ENCODE measurements around the gene MT1A.

MT1A gene

DNA sequence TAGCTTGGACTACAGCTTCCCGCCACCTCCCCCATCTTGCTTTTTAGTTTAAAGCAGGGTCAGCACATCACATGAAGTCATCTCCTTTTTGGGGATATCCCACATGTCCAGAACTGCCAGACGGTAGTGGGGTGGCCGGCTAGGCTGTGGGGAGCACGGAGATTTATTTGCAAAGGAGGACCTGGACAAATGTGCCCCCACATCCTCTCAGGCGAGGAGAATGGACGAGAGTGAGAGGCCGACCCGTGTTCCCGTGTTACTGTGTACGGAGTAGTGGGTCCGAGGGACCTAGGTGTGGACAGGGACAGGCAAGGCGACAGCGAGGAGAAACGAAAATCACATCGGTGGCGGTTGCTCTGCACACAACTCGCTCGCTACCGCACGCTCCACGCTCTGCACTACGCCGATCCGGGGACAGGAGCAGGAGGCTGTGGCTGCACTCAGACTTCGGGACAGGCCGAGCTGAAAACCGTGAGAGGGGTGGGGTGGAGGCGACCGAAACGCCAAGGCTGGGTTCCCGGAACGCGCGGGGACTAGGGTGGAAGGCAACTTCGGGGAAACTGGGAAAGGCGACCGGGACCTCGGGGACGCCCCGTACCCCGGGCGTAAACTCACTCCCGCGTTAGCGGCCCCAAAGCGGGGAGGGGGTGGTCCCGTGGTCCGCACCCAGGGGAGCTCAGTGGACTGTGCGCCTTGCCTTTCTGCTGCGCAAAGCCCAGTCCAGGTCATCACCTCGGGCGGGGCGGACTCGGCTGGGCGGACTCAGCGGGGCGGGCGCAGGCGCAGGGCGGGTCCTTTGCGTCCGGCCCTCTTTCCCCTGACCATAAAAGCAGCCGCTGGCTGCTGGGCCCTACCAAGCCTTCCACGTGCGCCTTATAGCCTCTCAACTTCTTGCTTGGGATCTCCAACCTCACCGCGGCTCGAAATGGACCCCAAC lies at the start of gene MT1A:
TSS of gene MT1A (plus strand) at position 853 of the 937 bp plus-strand sequence. CDS start at position 926, 73 bp downstream.
- DNase-seq, result no peak

DNA sequence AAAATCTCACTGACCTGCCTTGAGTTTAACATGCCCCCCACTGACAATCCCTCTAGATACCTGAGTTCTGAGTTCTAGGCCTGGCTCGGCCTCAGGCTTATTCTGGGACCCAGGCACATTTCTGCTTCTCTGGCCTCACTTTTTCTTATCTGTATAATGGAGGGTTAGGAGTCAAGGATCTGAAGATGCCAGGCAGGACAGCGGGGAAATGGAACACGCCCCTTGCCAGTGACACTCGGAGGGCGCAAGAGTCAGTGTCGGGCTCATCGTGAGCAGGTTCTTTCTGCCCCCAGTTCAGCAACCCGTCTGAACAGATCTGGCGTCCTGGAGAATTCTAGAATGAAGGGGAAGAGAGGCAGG lies 49.7 kb upstream of the MT1A start:
- no peak for DNase-seq

DNA sequence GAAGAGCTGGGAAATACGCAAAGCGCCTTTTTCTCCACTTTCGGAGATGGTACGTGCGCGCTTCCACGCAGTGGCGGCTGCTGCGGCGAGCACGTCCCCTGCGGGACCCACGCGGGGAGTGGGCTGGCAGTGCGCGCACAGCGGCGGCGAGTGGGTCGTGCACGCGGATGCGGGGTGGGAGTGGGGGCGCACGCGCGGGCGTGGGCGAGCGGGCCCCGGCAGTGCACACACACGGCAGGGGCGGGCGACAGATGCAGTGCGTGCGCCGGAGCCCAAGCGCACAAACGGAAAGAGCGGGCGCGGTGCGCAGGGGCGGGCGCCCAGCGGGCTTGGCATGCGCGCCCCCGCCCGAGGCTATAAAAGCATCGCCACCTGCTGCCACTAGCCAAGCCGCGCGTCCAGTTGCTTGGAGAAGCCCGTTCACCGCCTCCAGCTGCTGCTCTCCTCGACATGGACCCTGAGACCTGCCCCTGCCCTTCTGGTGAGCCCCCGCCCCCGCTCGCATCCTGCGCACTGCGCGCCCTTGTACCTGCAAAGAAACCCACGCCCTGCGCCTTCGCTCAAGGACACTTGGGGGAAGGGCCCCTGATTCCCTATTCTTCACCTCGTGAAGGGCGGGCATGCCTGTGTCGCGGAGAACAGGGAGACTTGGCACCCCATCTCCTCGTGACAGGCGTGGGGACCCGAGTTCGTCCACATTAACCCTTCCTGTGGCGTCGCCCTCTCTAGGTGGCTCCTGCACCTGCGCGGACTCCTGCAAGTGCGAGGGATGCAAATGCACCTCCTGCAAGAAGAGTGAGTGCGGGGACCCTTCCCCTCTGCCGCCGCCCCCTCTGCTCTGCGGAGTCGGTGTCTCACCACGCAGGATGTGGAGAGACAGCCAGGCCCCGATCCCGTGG lies 49.1 kb upstream of the MT1A start, which contains the start of gene MT3:
TSS of gene MT3 (plus strand) at position 388 of the 899 bp plus-strand sequence. CDS start at position 451, 63 bp downstream.
- peak; percentile 55 for DNase-seq

DNA sequence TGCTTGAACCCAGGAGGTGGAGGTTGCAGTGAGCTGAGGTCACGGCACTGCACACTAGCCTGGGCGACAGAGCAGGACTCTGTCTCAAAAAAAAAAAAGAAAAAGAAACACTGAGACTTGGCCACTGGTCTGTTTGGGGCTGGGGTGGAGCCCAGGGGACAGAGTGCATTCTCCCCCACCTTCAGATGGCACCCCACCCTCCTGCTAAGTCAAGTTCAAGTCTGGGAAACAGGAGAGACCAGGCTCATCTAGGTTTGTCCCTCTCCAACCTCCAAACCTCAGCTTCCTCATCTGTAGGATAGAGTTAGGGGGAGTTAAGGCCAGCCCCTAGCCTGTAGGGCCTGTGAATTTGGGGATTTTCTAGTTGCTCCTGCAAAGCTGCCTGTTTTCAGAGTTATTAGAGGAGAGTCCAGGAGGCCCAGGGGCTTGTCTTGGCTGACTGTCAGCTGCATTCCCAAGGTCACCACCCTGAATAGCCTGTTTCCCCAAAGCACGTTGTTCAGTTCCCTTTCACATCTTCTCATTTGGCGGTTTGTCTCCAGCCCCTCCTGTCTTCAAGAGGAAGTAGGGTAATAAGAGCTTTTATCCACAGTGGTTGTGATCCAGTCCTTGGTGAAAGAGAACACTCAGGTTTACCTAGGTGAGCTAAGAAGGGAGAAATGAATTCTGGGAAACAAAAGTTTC lies 46.9 kb upstream of the MT1A start:
- no peak for DNase-seq

DNA sequence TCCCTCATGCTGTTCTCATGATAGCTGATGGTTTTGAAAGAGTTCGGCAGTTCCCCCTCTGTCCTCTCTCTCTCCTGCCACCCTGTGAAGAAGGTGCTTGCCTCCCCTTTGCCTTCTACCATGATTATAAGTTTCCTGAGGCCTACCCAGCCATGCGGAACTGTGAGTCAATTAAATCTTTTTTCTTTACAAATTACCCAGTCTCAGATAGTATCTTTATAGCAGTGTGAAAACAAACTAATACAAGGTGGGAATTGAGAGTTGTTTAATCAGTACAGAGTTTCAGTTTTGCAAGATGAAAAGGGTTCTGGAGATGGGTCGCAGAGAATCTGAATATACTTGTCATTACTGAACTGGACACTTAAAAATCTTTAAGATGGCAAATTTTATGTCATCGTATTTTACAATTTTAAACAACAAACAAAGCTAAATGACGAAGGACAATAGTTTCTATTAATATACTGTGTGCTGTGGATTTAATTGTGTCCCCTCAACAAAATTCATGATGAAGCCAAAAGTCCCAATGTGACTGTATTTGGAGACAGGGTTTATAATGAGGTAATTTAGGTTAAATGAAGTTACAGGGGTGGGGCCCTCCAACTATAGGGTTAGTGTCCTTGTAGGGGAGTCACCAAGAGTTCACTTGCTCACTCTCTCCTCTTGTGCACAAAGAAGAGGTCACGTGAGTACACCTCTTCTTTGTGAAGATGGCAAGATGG lies 44.7 kb upstream of the MT1A start:
- DNase-seq, result no peak

DNA sequence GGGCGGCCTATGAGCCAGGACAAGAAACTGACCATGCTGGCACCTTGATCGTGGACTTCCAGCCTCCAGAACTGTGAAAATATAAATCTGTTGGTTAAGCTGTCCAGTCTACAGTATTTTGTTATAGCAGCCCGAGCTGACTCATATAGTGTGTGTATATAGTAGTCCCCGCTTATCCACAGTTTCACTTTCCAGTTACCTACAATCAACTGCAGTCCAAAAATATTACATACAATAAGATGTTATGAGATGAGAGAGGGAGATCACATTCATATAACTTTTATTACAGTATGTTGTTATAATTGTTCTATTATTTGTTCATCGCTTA lies 44.2 kb upstream of the MT1A start:
- no peak for DNase-seq

- DNase-seq, result peak; percentile 14
These were observed 38.0 kb upstream of the MT1A start for GRCh38 chr16:56600398-56600999.

DNA sequence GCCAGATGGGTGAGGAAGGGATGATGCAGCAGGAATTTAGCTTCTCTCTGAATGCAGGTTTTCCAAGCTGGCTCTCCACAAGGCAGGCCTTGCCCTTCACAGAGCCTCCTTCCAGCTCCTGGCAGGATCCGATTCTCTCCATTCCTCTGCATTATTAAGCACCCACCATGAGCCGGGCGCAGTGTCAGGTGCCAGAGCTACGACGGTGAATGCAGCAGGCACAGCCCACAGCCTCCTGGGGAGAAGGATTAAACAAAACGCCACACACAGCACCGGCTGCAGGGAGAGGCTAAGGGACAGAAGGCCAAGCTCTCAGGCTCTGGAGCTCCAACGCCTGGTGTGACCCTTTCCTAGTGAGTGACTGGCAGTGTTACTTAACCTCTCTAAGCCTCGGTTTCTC lies 37.1 kb upstream of the MT1A start:
- peak; percentile 11 for DNase-seq

DNA sequence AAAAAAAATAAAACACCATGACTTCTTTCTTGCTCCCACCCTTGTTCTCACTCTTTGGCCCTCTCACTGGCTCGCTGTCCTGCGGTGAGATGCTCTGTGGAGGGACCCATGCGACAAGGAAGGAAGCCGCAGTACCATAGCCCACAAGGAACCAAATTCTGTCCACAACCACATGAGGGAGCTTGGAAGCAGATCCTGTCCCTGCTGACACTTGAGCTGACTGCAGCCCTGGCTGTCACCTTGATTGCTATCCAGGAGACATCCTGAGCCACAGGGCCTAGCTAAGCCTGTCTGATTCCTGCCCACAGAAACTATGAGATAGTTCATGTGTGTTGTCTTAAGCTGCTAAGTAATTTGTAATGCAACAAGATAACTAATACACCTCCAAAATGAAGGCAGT lies 34.9 kb upstream of the MT1A start:
- peak; percentile 40 for DNase-seq

DNA sequence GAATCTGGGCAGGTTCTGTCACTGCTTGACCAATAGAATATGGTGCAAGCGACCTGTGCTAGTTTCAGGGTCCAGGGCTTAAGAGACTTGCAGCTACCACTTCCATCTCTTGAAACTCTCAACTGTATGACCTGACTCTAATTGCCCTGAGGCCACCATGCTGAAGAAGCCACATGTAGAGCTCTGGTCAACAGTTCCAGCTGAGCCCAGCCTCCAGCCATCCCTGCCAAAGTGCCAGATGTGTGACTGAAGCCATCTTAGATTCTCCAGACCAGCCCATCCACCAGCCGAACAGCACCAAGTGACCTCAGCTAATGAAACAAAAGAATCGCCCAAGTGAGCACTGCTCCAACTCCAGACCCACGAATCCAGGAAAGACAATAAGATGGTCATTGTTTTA lies 33.5 kb upstream of the MT1A start:
- no peak for DNase-seq

- DNase-seq, result no peak
These were observed 33.0 kb upstream of the MT1A start for GRCh38 chr16:56605475-56605874.

DNA sequence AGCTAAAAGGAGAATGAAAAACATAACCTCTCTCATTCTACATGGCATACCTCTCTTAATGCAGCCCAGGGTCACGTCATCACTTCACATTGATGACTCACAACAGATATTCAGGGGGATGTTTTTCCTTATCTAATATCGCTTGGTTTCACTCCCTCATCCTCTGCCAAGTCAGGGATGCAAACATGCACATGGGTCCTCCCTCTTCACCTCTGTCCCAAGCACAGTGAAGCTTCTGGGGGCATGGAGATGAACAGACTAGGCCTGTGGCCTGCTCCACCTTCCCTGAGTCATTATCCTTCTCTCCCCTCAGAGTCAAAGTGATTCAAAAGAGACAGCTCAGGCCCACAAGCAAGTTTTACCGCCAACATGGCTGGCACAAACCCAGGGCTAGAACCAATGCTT lies 32.4 kb upstream of the MT1A start:
- no peak for DNase-seq

- DNase-seq, result no peak
These were observed 31.9 kb upstream of the MT1A start for GRCh38 chr16:56606476-56607108.

DNA sequence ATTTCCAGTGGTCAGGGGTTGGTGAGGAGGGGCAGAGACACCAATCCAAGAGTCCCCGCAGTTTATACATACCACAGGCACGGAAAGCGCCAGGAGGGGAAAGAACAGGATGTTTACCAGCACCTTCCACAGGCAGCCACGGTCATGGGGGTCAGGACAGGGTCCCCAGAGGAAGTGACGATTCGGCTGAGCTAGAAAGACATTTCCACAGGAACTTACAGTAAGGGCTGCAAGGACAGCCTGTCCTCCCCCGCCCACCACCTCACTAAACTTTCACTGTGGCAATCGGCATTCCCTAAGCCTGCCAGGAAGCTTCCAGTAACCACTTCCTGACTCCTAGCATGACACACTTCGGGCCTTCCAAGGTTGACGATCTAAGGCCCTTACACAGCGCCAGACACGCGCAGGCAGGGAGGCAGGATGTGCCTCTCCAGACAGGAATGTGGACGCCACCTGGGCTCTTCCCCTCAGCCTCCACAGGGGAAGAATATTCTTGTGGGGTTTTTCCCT lies 31.3 kb upstream of the MT1A start:
- no peak for DNase-seq

DNA sequence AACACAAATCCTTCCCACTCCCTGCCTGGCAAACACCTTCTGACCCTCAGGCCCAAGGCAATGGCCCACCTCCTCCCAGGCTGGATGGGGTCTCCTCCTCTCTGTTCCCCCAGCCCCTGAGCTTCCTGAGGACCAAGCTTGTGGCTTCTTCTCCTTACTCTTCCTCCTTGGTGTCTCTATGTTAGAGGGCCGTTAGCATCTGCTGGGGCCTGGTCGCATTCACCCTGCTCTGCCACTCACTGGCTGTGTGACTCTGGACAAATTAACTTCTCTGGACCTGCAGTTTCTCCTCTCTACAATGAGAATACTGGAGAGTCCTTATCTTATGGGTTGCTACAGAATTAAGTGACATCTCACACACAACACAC lies 30.8 kb upstream of the MT1A start:
- DNase-seq, result no peak

GRCh38 chr16:56608043-56608875 lies 30.2 kb upstream of the MT1A start, which contains the start of gene MT2A:
Gene MT2A, plus strand, starts transcription at chr16:56608584. Its CDS starts 72 bp downstream, at chr16:56608656.
- peak; percentile 89 for DNase-seq

- no peak for DNase-seq
These were observed 29.5 kb upstream of the MT1A start for GRCh38 chr16:56608876-56609462.

DNA sequence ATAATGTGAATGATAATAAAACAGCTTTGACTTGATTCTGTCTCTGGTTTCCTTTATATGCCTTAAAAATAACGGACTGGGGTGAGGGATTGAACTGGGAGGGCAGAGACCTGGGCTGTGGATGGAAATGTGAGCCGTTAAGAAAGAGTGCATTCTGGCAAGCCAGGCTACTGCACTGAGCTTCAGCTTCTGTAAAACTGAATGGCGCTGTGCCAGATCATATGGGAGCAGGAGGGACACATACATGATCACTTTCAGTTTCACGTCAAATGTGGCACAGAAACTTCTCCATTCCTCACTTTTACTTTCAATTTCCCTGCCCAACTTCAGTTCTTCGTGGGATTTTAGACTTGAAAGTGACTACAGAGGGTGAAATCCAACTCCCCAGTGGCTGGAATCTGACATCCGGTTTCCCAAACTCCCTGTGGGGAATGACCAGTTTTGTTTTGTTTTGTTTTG lies 29.0 kb upstream of the MT1A start:
- peak; percentile 48 for DNase-seq

- no peak for DNase-seq
These were observed 28.4 kb upstream of the MT1A start for GRCh38 chr16:56610017-56610608.

Measured in NCI-H345 (cell line).